ENCODE data around the gene KCNMA1. TPM values are rescaled to one million over a fixed set of nuclear protein-coding genes. Genes with fewer than 3 reads are reported as not detected.

KCNMA1 gene
- total and polyA plus RNA-seq, 2 donors from 2014 or later: 4.2 to 8.9 TPM

GRCh38 chr10:77597560-77597959, 40.0 kb downstream of the KCNMA1 start:
- intact Hi-C loops (cut with DNase I): no loop called here
- Histone ChIP-seq H3K36me3 (ENCODE audit: control insufficient read depth in 2 of 3, insufficient read depth in 3 of 3, low read length in 3 of 3) (no peaks in the 10 kb centered on the region), H3K9me3 (ENCODE audit: control insufficient read depth in 2 of 3, insufficient read depth in 1 of 3, low read length in 3 of 3) (no peaks in the 10 kb centered on the region), H3K4me3 (ENCODE audit: low read length in 3 of 3) (no peak overlapping the region), H3K27me3 (ENCODE audit: control insufficient read depth, insufficient read depth, low read length) (no peaks in the 10 kb centered on the region), H3K27ac (ENCODE audit: low read depth in 2 of 2, low read length in 2 of 2) (no peak overlapping the region), H3K4me1 (ENCODE audit: control insufficient read depth in 2 of 3, insufficient read depth in 2 of 3, low read depth in 1 of 3, low read length in 3 of 3) (no peaks in the 10 kb centered on the region), H3K9ac (ENCODE audit: low read length in 3 of 3) (no peak overlapping the region)
- FAIRE-seq (no peak), DNase-seq (peak in 1 of 5 donors; percentile 1)
- TF ChIP-seq CTCF (IDR thresholded peaks at IDR 0.05; ENCODE audit: borderline replicate concordance, extremely low read depth, insufficient read depth): no peak

GRCh38 chr10:77594471-77594783, 43.2 kb downstream of the KCNMA1 start:
- no peak for FAIRE-seq
- intact Hi-C loops (cut with DNase I): no loop called here
- Histone ChIP-seq H3K4me1 (ENCODE audit: control insufficient read depth in 2 of 3, insufficient read depth in 2 of 3, low read depth in 1 of 3, low read length in 3 of 3) (no peaks in the 10 kb centered on the region), H3K9me3 (ENCODE audit: control insufficient read depth in 2 of 3, insufficient read depth in 1 of 3, low read length in 3 of 3) (no peaks in the 10 kb centered on the region), H3K36me3 (ENCODE audit: control insufficient read depth in 2 of 3, insufficient read depth in 3 of 3, low read length in 3 of 3) (no peaks in the 10 kb centered on the region), H3K27ac (ENCODE audit: low read depth in 2 of 2, low read length in 2 of 2) (no peak overlapping the region), H3K9ac (ENCODE audit: low read length in 3 of 3) (no peak overlapping the region), H3K4me3 (ENCODE audit: low read length in 3 of 3) (no peak overlapping the region), H3K27me3 (ENCODE audit: control insufficient read depth, insufficient read depth, low read length) (no peaks in the 10 kb centered on the region)
- TF ChIP-seq CTCF (IDR thresholded peaks at IDR 0.05; ENCODE audit: borderline replicate concordance, extremely low read depth, insufficient read depth): no peak
- peak in 1 of 5 donors; percentile 3 for DNase-seq

- Histone ChIP-seq H3K4me3 (ENCODE audit: low read length in 3 of 3) (no peak overlapping the region), H3K36me3 (ENCODE audit: control insufficient read depth in 2 of 3, insufficient read depth in 3 of 3, low read length in 3 of 3) (no peaks in the 10 kb centered on the region), H3K4me1 (ENCODE audit: control insufficient read depth in 2 of 3, insufficient read depth in 2 of 3, low read depth in 1 of 3, low read length in 3 of 3) (no peaks in the 10 kb centered on the region), H3K27me3 (ENCODE audit: control insufficient read depth, insufficient read depth, low read length) (no peaks in the 10 kb centered on the region), H3K9me3 (ENCODE audit: control insufficient read depth in 2 of 3, insufficient read depth in 1 of 3, low read length in 3 of 3) (no peaks in the 10 kb centered on the region), H3K27ac (ENCODE audit: low read depth in 2 of 2, low read length in 2 of 2) (no peak overlapping the region), H3K9ac (ENCODE audit: low read length in 3 of 3) (no peak overlapping the region)
- TF ChIP-seq CTCF (IDR thresholded peaks at IDR 0.05; ENCODE audit: borderline replicate concordance, extremely low read depth, insufficient read depth): no peak
- FAIRE-seq: no peak
- DNase-seq: peak in 1 of 5 donors; percentile 6
- intact Hi-C loops (cut with DNase I): no loop called here
Measured at GRCh38 chr10:77593771-77594470, 43.7 kb downstream of the KCNMA1 start.

All from kidney (tissue), 14 donors.